HepG2 (cell line): Measurements from ENCODE around the gene MBD3.

Experiments used
- AFF4 ChIP-seq: sonication (generic); formaldehyde crosslinking; IDR thresholded peaks from 2 replicates; pipeline ENCODE4 v1.4.0; 2020; ENCODE audit warnings: missing genetic modification reagents
- AKAP8 ChIP-seq: sonication (generic); formaldehyde crosslinking; IDR thresholded peaks from 2 replicates; pipeline ENCODE4 v1.5.1; 2020; ENCODE audit warnings: mild to moderate bottlenecking, missing genetic modification reagents
- BORCS8-MEF2B ChIP-seq: sonication (generic); formaldehyde crosslinking; IDR thresholded peaks from 2 replicates; pipeline ENCODE4 v1.8.0; 2022; ENCODE audit warnings: mild to moderate bottlenecking, missing genetic modification reagents
- HNRNPUL1 ChIP-seq: fragments of 200-400 bp; formaldehyde crosslinking; IDR thresholded peaks from 2 replicates; pipeline ENCODE4 v1.6.1; 2017; ENCODE audit warnings: low read depth, mild to moderate bottlenecking, low read length, moderate library complexity
- KDM5A ChIP-seq: fragments of 200-600 bp; sonication (generic); IDR thresholded peaks from 2 replicates; pipeline ENCODE4 v1.7.0; 2018; ENCODE audit warnings: antibody characterized with exemption, mild to moderate bottlenecking, low read length, borderline replicate concordance
- NCOA5 ChIP-seq: sonication (generic); formaldehyde crosslinking; IDR thresholded peaks from 2 replicates; pipeline ENCODE4 v1.4.0; 2020; ENCODE audit warnings: missing genetic modification reagents
- ZBTB7A ChIP-seq: sonication (generic); formaldehyde crosslinking; IDR thresholded peaks from 2 replicates; pipeline ENCODE4 v1.8.0; 2022; ENCODE audit warnings: mild to moderate bottlenecking, missing genetic modification reagents
- ZNF138 ChIP-seq: sonication (generic); formaldehyde crosslinking; IDR thresholded peaks from 2 replicates; pipeline ENCODE4 v1.5.0; 2020; ENCODE audit warnings: mild to moderate bottlenecking, low read depth, missing genetic modification reagents
- ZNF629 ChIP-seq: sonication (generic); formaldehyde crosslinking; conservative IDR thresholded peaks from 2 replicates; pipeline ENCODE4 v1.5.0; 2020; ENCODE audit warnings: missing genetic modification reagents

GRCh38 chr19:1609103-1609396 lies 16.4 kb upstream of the MBD3 start:
- TF ChIP-seq AFF4: no peak
- no peak for TF ChIP-seq NCOA5 (CRISPR knock-in tag)
- TF ChIP-seq ZBTB7A (CRISPR knock-in tag): no peak
- TF ChIP-seq BORCS8-MEF2B (CRISPR knock-in tag): no peak
- TF ChIP-seq ZNF629 (CRISPR knock-in tag): no peak
- TF ChIP-seq HNRNPUL1: no peak
- TF ChIP-seq ZNF138 (CRISPR knock-in tag): no peak
- no peak for TF ChIP-seq KDM5A
- no peak for TF ChIP-seq AKAP8
